Adrenal gland (tissue), 19 donors: ENCODE data around the gene ZDHHC5. TPM values are rescaled to one million over a fixed set of nuclear protein-coding genes. Genes with fewer than 3 reads are reported as not detected.

Experiments used
- DNase-seq, 7 donors: peaks; one replicate each; pipeline ENCODE4 v3.0.0-alpha.2; 2019 to 2020
- H3K27ac ChIP-seq, 5 donors: fragments of 200-600 bp; sonication (generic) in 4 of 5; 1 replicate in 3 of 5; 2 replicates in 2 of 5; pipeline versions ENCODE4 v1.5.1 to v1.8.0; 2016 to 2020; ENCODE audit warnings: mild to moderate bottlenecking in 1 of 5
- H3K27me3 ChIP-seq: fragments of 200-600 bp; 2 replicates; pipeline ENCODE4 v1.8.0; 2021
- H3K36me3 ChIP-seq, 2 donors: fragments of 200-600 bp; replicated peaks in 1 of 2; 1 replicate in 1 of 2; 2 replicates in 1 of 2; pipeline versions ENCODE4 v1.5.1 to v1.8.0; 2018 to 2022
- H3K4me1 ChIP-seq, 2 donors: fragments of 200-600 bp; replicated peaks in 1 of 2; 1 replicate in 1 of 2; 2 replicates in 1 of 2; pipeline versions ENCODE4 v1.5.1 to v1.8.0; 2018 to 2021
- H3K4me3 ChIP-seq, 4 donors: fragments of 200-600 bp; sonication (generic) in 3 of 4; one replicate each; pipeline ENCODE4 v1.5.1; 2016 to 2018
- H3K9me3 ChIP-seq, 3 donors: fragments of 200-600 bp; sonication (generic) in 1 of 3; replicated peaks in 1 of 3; 1 replicate in 2 of 3; 2 replicates in 1 of 3; pipeline versions ENCODE4 v1.5.1 to v1.8.0; 2016 to 2021
- POLR2A ChIP-seq, 2 donors: fragments of 450-650 bp; IDR thresholded peaks; one replicate each; pipeline ENCODE4 v1.6.1; 2017; ENCODE audit warnings: antibody characterized with exemption in 2 of 2, mild to moderate bottlenecking in 2 of 2, moderate library complexity in 1 of 2
- WGBS, 4 donors: extraction: QIAGEN DNeasy Blood & Tissue Kit in 2 of 4; methylation state at CpG; one replicate each; pipeline versions ENCODE4 v1.1.5 to v1.1.7; 2013 to 2017; 5-methylcytosine and 5-hydroxymethylcytosine counted together
- intact Hi-C, 2 donors: fragments of 100-400 bp; cut with DNase I; formaldehyde crosslinking; loops; one replicate each; pipeline versions ENCODE4 v1.14.1 to v1.15.0; 2022 to 2023
- long read RNA-seq, 10 donors: library from polyadenylated mRNA in 3 of 10; unstranded in 2 of 10; stranded (forward) in 1 of 10; transcript quantifications; one replicate each; pipeline ENCODE4 v2.0.0 and lab custom pipeline, GENCODE V29; 2021 to 2026
- polyA plus RNA-seq, 3 donors: library from polyadenylated mRNA; stranded (reverse); fragments of 200-250 nt in 2 of 3; fragments of 350-450 nt in 1 of 3; fragmentation: Illumina TruSeq in 1 of 3; extraction: RNeasy Lipid Tissue Mini Kit (QIAGEN cat#74804) in 1 of 3; gene quantifications; one replicate each; pipeline ENCODE4 v1.2.3, GENCODE V29; 2013 to 2014
- total RNA-seq, 9 donors: library from RNA; depleted of rRNA in 4 of 9; stranded (reverse); fragments of >200 nt in 4 of 9; fragments of 120-200 nt in 1 of 9; fragmentation: NEBNext Ultra II Directional in 1 of 9; extraction: Animal tissue kit (Norgen Biotek cat#: 25700) in 1 of 9; gene quantifications; one replicate each; pipeline versions ENCODE4 v1.1.0 to v1.2.4, GENCODE V29; 2013 to 2023
- TF ChIP-seq, protein P1 (sequence below), 6 experiments: fragments of 450-650 bp in 4 of 6; fragments of 200-600 bp in 2 of 6; sonication (generic) in 1 of 6; IDR thresholded peaks; 1 replicate in 5 of 6; 2 replicates in 1 of 6; pipeline versions ENCODE4 v1.5.1 to v1.8.0; 2016 to 2021; ENCODE audit warnings: antibody characterized with exemption in 6 of 6, mild to moderate bottlenecking in 2 of 6, moderate library complexity in 1 of 6
- donor health status: healthy with polysubstance abuse.
- donor health status: Bipolar disorder and iron deficiency.
- donor health status: DM: yes; HTN: yes; CAD: no.
- donor health status: DM: no; HTN: no; CAD: no.
- donor health status: DM: no; HTN: no; CAD: no.
- donor health status: DM: yes; HTN: yes; CAD: no.

The ZDHHC5 gene, protein sequence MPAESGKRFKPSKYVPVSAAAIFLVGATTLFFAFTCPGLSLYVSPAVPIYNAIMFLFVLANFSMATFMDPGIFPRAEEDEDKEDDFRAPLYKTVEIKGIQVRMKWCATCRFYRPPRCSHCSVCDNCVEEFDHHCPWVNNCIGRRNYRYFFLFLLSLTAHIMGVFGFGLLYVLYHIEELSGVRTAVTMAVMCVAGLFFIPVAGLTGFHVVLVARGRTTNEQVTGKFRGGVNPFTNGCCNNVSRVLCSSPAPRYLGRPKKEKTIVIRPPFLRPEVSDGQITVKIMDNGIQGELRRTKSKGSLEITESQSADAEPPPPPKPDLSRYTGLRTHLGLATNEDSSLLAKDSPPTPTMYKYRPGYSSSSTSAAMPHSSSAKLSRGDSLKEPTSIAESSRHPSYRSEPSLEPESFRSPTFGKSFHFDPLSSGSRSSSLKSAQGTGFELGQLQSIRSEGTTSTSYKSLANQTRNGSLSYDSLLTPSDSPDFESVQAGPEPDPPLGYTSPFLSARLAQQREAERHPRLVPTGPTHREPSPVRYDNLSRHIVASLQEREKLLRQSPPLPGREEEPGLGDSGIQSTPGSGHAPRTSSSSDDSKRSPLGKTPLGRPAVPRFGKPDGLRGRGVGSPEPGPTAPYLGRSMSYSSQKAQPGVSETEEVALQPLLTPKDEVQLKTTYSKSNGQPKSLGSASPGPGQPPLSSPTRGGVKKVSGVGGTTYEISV
- total RNA-seq: 100 to 1,000 TPM in 1 of 9 donors, 10 to 100 TPM in 8; 22.6 to 111 (median 46.5) TPM
- 10 to 100 TPM; 28.2 to 69.4 (median 34.9) TPM for polyA plus RNA-seq
- long read RNA-seq, donor 1, partial matches to known transcripts: 26 of 26 reads
- long read RNA-seq, donor 1, other reads (novel, unspliced or antisense): 0 of 26 reads
- long read RNA-seq, donor 2, full-length matches to known transcripts: 2 of 18 reads
- long read RNA-seq, donor 2, partial matches to known transcripts: 16 of 18 reads
- long read RNA-seq, donor 2, other reads (novel, unspliced or antisense): 0 of 18 reads
- long read RNA-seq, donor 3, full-length matches to known transcripts: 3 of 35 reads
- long read RNA-seq, donor 3, partial matches to known transcripts: 32 of 35 reads
- long read RNA-seq, donor 3, other reads (novel, unspliced or antisense): 0 of 35 reads
- long read RNA-seq, donor 4, partial matches to known transcripts: 1 of 1 reads
- long read RNA-seq, donor 4, other reads (novel, unspliced or antisense): 0 of 1 reads
- long read RNA-seq, donor 5, full-length matches to known transcripts: 65 of 97 reads
- long read RNA-seq, donor 5, partial matches to known transcripts: 24 of 97 reads
- long read RNA-seq, donor 5, other reads (novel, unspliced or antisense): 8 of 97 reads
- long read RNA-seq, donor 6, full-length matches to known transcripts: 1 of 6 reads
- long read RNA-seq, donor 6, partial matches to known transcripts: 4 of 6 reads
- long read RNA-seq, donor 6, other reads (novel, unspliced or antisense): 1 of 6 reads
- long read RNA-seq, donor 7, partial matches to known transcripts: 12 of 13 reads
- long read RNA-seq, donor 7, other reads (novel, unspliced or antisense): 0 of 13 reads
- long read RNA-seq, donor 8, full-length matches to known transcripts: 2 of 107 reads
- long read RNA-seq, donor 8, partial matches to known transcripts: 76 of 107 reads
- long read RNA-seq, donor 8, other reads (novel, unspliced or antisense): 29 of 107 reads
- long read RNA-seq, donor 9, partial matches to known transcripts: 15 of 15 reads
- long read RNA-seq, donor 9, other reads (novel, unspliced or antisense): 0 of 15 reads
- long read RNA-seq, donor 10, full-length matches to known transcripts: 2 of 35 reads
- long read RNA-seq, donor 10, partial matches to known transcripts: 33 of 35 reads
- long read RNA-seq, donor 10, other reads (novel, unspliced or antisense): 0 of 35 reads

DNA sequence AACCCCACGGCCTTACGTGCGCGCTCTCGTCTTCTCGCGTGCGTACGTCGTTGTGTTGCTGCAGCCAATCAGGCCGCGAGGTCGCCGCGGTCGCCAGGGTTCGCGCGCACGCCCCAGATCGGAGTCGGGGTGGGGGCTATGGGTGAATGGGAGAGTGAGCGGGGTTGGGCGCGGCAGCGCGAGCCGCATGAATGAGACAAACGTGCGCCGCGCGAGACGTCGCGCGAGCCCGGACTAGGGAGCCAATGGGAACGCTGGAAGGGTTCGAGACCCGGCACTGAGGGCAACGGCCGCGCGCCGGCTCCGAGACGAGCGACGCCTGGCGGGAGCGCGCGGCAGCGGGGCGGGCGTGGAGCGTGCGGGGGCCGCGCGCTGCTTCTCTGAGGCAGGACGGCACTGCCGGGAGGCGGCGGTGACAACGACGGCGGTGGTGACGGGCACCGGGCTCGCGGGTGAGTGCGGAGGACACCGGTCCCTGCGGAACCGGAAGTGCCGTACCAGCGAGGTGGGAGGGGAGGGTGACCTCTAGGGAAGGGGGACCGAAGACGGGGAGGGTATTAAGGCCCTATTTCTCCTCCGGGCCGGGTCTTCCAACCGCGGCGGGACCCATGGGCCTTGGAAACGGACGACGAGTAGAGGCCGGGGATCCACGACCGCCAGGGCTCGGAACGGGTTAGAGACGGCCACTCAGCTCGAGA lies at the start of gene ZDHHC5:
Gene ZDHHC5 (plus strand): TSS at position 379 of the 698 bp plus-strand sequence. CDS start 4,977 bp downstream, outside the sequence.
- Histone ChIP-seq H3K9me3 (no peaks in the 10 kb centered on the region), H3K4me1 (peaks cover 12 to 36% of the 10 kb centered on the region in 2 donors), H3K4me3 (peak within 1 kb of the TSS; percentile 79 to 94 (median 84)), H3K27me3 (no peaks in the 10 kb centered on the region), H3K36me3 (peaks cover 0 to 11% of the 10 kb centered on the region in 2 donors), H3K27ac (peak within 1 kb of the TSS; percentile 81 to 100 (median 94))
- peak; percentile 99 to 100 (median 99) for DNase-seq
- 0 to 1% (median 0%) methylated on average over 30 to 96 of the region's 96 CpGs for WGBS, 4 donors
- peak; percentile 91 to 95 for TF ChIP-seq POLR2A (IDR thresholded peaks at IDR 0.05)
- TF ChIP-seq, protein P1, sequence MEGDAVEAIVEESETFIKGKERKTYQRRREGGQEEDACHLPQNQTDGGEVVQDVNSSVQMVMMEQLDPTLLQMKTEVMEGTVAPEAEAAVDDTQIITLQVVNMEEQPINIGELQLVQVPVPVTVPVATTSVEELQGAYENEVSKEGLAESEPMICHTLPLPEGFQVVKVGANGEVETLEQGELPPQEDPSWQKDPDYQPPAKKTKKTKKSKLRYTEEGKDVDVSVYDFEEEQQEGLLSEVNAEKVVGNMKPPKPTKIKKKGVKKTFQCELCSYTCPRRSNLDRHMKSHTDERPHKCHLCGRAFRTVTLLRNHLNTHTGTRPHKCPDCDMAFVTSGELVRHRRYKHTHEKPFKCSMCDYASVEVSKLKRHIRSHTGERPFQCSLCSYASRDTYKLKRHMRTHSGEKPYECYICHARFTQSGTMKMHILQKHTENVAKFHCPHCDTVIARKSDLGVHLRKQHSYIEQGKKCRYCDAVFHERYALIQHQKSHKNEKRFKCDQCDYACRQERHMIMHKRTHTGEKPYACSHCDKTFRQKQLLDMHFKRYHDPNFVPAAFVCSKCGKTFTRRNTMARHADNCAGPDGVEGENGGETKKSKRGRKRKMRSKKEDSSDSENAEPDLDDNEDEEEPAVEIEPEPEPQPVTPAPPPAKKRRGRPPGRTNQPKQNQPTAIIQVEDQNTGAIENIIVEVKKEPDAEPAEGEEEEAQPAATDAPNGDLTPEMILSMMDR (IDR thresholded peaks at IDR 0.05): peak in 4 of 6 experiments; percentile 20 to 59 (median 44)
- intact Hi-C loops: no loop called here

DNA sequence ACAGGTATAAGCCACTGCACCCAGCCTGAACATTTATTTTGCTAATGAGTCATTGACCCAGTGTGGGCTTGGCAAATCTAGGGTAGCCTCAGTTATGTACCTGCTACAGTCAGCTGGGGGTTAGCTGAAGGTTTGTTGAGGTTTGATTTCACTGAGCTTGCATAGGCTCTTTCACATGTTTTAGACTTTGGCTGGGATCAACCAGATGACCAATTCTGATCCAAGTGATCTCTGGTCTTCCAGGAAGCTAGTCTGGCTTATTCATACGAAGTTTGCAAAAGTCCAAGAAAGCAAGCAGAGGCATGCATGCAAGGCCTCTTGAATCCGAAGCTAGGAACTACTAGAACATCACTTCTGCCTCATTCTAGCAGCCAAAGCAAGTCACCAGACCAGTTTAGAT lies 49.5 kb upstream of the ZDHHC5 start:
- intact Hi-C loops: no loop called here
- H3K4me3 ChIP-seq: no peak overlapping the region
- no peaks in the 10 kb centered on the region for H3K9me3 ChIP-seq
- DNase-seq: no peak
- H3K4me1 ChIP-seq: no peaks in the 10 kb centered on the region
- peaks cover 0 to 14% of the 10 kb centered on the region in 2 donors for H3K36me3 ChIP-seq
- H3K27ac ChIP-seq: no peak overlapping the region
- peaks cover 3% of the 10 kb centered on the region for H3K27me3 ChIP-seq
- WGBS, 4 donors: 81 to 100% (median 83%) methylated on average over 2 of the region's 2 CpGs
- TF ChIP-seq, protein P1 (IDR thresholded peaks at IDR 0.05): no peak
- no peak for TF ChIP-seq POLR2A (IDR thresholded peaks at IDR 0.05)

DNA sequence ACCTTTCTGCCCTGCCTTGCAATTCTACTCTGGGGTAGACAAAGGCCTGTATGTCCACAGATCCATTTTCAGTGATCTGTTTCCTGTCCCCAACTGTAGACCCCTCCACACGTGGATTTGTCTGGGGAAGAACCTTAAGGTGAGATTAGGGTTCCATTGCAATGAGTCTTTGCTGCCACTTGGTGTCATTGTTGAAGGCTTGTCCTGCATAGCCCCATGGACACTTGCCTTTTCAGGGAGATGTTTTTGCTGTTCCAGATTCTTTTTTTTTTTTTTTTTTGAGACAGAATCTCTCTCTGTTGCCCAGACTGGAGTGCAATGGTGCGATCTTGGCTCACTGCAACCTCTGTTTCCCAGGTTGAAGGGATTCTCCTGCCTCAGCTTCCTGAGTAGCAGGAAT lies 48.6 kb upstream of the ZDHHC5 start:
- H3K9me3 ChIP-seq: no peaks in the 10 kb centered on the region
- H3K27ac ChIP-seq: no peak overlapping the region
- TF ChIP-seq, protein P1 (IDR thresholded peaks at IDR 0.05): no peak
- TF ChIP-seq POLR2A (IDR thresholded peaks at IDR 0.05): no peak
- intact Hi-C loops: no loop called here
- H3K4me3 ChIP-seq: no peak overlapping the region
- H3K4me1 ChIP-seq: no peaks in the 10 kb centered on the region
- peaks cover 3% of the 10 kb centered on the region for H3K27me3 ChIP-seq
- H3K36me3 ChIP-seq: peaks cover 0 to 5% of the 10 kb centered on the region in 2 donors
- no peak for DNase-seq
- WGBS, 4 donors: 78 to 88% (median 83%) methylated on average over 2 of the region's 2 CpGs
